GM10248 (cell line): ENCODE results near the gene PLCH1.

Source experiments
- CTCF ChIA-PET: fragments of 300-600 bp; sonication (Branson Sonifier 250); formaldehyde crosslinking; extraction: SDS; loops from one replicate; lab custom pipeline; 2021; ENCODE audit warnings: antibody characterized with exemption; lab: Yijun Ruan, JAX
- POLR2A ChIA-PET: fragments of 350-650 bp; sonication (Branson Sonifier 250); formaldehyde crosslinking; extraction: SDS; loops from one replicate; lab custom pipeline; 2020; ENCODE audit warnings: antibody characterized with exemption; lab: Yijun Ruan, JAX
- DNase-seq: peaks from one replicate; pipeline ENCODE4 v3.0.0; 2012; ENCODE audit errors: extremely low spot score
- TF ChIP-seq, protein P1 (sequence below): IDR thresholded peaks from 2 replicates; pipeline ENCODE4 v1.5.1; 2012; ENCODE audit warnings: mild to moderate bottlenecking, low read depth; ENCODE audit errors: extremely low read depth, missing control alignments, control extremely low read depth

PLCH1 gene

DNA sequence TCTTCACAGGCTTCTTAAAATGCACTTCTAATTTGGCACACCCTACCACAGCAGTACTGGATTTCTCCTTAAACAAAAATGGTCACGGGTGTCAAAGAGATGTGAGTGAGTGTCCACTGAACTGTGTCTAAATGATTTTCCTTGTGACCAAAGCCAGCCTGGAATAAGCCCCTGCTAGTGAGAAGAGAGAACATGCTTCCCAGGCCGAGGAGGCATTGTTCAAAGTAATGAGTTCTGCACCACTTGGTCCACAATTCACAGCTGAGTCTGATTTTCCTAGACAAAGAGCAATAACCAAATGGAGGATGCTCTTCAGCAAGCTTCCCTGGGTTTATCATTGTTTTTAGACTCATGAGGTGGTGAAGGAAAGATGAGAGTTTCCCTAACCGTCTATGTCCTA lies 3.8 kb downstream of the PLCH1 start:
- TF ChIP-seq, protein P1, sequence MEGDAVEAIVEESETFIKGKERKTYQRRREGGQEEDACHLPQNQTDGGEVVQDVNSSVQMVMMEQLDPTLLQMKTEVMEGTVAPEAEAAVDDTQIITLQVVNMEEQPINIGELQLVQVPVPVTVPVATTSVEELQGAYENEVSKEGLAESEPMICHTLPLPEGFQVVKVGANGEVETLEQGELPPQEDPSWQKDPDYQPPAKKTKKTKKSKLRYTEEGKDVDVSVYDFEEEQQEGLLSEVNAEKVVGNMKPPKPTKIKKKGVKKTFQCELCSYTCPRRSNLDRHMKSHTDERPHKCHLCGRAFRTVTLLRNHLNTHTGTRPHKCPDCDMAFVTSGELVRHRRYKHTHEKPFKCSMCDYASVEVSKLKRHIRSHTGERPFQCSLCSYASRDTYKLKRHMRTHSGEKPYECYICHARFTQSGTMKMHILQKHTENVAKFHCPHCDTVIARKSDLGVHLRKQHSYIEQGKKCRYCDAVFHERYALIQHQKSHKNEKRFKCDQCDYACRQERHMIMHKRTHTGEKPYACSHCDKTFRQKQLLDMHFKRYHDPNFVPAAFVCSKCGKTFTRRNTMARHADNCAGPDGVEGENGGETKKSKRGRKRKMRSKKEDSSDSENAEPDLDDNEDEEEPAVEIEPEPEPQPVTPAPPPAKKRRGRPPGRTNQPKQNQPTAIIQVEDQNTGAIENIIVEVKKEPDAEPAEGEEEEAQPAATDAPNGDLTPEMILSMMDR, result no peak
- DNase-seq, result no peak
- ChIA-PET POLR2A (no interaction called here), CTCF (interaction anchor here (1.1 kb wide), 3 partner anchors 11 to 65 kb away, joined by 3 to 4 read pairs (median 3); partner anchors contain the start of gene C3orf33)

DNA sequence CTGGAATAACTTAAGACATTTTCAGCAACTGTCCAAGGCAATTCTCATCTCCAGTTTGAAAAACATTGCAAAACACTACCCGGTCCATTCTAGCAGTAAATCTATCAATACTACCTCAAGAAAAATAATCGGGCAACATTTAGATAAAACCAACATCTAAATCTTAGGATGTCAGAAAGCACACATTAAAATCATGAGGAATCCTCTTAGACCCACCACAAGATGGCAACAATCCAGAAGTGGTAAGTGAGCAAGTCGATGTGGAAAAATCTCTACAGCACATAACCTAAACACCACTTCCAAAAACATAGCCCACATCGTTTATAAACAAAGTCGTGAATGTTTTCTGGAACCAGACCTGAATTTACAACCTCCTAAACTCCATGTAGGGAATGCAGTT lies 5.7 kb downstream of the PLCH1 start:
- no peak for DNase-seq
- ChIA-PET POLR2A (no interaction called here), CTCF (interaction anchor here (1.8 kb wide), 1 partner anchor 37 kb away, joined by 5 read pairs; no protein-coding TSS in a partner anchor)
- TF ChIP-seq, protein P1, result no peak

DNA sequence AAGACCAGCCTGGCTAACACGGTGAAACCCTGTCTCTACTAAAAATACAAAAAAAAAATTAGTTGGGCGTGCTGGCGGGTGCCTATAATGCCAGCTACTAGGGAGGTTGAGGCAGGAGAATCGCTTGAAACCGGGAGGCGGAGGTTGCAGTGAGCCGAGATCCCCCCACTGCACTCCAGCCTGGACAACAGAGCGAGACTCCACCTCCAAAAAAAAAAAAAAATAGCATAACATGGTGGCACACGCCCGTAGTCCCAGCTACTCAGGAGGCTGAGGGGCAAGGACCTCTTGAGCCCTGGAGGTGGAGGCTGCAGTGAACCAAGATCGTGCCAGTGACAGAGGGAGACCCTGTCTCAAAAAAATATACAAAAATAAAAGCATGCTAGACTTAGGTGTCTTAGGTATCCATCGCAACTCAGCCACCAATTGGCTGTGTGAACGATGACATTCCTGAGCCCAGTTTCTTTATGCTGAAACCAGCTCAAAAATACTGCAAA lies 6.2 kb downstream of the PLCH1 start:
- TF ChIP-seq, protein P1, result no peak
- CTCF ChIA-PET, result interaction anchor here (1.5 to 2.1 kb wide), 3 partner anchors 10 to 68 kb away, joined by 3 to 5 read pairs (median 5); partner anchors contain the start of gene C3orf33
- POLR2A ChIA-PET, result no interaction called here
- DNase-seq, result no peak

DNA sequence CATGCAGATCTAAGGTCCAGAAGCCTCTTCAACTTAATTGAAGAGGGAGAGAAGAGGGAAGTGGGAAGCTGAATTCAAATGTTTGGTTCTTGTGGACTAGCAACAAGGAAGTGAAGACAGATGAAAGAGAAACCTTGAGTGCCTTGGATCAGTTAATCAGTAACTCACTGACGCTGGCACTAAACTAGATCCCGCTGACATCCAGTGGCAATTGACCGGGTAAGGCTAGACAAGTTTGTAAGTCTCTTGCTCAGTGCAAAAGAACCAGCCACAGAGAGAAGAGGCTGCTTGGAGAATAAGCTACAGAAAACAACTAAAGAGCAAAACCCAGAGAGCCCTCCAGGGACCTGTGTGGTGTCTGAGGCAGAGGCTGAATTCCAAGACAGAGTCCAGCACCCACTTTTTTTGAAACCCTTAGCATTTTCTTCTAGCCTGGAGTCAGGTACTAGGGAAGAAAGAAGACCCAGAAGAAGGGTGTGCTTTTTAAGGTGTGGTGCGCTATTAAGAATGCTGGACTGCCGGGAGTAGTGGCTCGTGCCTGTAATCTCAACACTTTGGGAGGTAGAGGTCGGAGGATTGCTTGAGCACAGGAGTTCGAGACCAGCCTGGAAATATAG lies 6.9 kb downstream of the PLCH1 start:
- ChIA-PET CTCF (interaction anchor here (1.5 to 2.1 kb wide), 3 partner anchors 10 to 68 kb away, joined by 3 to 5 read pairs (median 5); partner anchors contain the start of gene C3orf33), POLR2A (no interaction called here)
- TF ChIP-seq, protein P1, result no peak
- peak; percentile 54 for DNase-seq

DNA sequence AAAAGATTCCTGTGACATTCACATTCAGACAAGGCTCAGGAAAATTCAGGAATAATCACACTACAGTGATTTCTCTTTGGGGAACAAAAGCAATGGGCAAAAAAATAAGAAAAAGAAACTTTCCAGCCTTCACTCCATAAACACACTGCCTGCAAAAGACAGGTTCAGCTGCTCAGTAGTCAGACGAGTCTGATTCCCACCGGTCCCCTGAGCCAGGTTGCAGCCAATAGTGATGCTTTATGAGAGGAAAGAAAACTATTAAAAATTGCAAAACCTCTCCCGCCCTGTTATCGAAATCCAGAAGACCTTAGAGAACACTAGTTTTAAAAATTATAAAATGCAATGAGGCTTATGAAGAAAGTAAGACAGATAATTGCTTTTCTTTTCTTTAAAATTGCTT lies 8.5 kb downstream of the PLCH1 start:
- CTCF ChIA-PET, result interaction anchor here (1.4 to 2.1 kb wide), 2 partner anchors 12 to 70 kb away, joined by 4 to 5 read pairs; no protein-coding TSS in a partner anchor
- TF ChIP-seq, protein P1, result no peak
- POLR2A ChIA-PET, result no interaction called here
- DNase-seq, result no peak

DNA sequence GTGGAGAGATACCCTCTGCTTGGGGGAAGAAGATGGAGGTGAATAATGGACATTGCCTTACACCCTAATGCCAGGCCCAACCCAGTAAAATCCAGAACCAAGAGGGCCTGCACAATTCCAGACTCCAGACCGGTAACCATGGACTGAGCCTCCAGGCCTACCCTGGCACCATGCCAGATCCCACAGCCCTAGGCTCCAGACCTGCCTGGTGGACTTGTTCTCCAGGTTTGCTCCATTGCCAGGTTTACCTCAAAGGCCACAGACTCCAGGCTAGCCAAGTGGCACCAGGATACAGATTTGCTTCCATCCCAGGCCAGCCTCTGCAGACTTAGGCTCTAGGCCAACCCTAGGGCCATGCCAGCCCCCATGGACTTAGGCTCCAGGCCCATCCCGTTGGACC lies 14.0 kb downstream of the PLCH1 start:
- ChIA-PET POLR2A (no interaction called here), CTCF (no interaction called here)
- DNase-seq, result no peak
- TF ChIP-seq, protein P1, result no peak
